ENCODE measurements around the gene SUCO. TPM values are rescaled to one million over a fixed set of nuclear protein-coding genes. Genes with fewer than 3 reads are reported as not detected.

The SUCO gene
- total RNA-seq, 1 donor from 2014 or later: 35.2 TPM

DNA sequence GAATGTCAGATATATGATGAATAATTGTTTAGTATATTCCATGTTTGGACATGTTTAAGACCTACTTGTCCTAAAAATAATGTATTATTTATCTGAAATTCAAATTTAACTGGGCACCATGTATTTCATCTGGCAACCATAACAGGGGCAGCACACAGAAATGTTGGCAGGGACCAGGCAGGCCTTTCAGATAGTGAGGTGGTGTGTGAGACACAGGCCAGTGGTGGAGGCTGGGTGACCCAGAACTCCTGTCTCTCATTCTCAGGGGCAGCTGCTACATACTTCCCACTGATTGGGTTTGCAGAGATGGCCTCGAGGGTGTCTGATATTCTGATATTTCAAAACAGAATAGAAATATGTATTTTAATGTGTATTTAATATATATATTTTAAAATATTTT is 124.6 kb downstream of the SUCO start:
- Mint-ChIP-seq H3K4me3 (ENCODE audit: unreplicated experiment) (no peak overlapping the region), H3K36me3 (ENCODE audit: low read depth) (no peaks in the 10 kb centered on the region), H3K4me1 (ENCODE audit: low read depth) (peaks cover under 1% of the 10 kb centered on the region), H3K27me3 (ENCODE audit: low read depth) (no peaks in the 10 kb centered on the region), H3K27ac (ENCODE audit: unreplicated experiment) (no peak overlapping the region), H3K9me3 (ENCODE audit: low read depth) (no peaks in the 10 kb centered on the region)
- TF ChIP-seq, protein P1, sequence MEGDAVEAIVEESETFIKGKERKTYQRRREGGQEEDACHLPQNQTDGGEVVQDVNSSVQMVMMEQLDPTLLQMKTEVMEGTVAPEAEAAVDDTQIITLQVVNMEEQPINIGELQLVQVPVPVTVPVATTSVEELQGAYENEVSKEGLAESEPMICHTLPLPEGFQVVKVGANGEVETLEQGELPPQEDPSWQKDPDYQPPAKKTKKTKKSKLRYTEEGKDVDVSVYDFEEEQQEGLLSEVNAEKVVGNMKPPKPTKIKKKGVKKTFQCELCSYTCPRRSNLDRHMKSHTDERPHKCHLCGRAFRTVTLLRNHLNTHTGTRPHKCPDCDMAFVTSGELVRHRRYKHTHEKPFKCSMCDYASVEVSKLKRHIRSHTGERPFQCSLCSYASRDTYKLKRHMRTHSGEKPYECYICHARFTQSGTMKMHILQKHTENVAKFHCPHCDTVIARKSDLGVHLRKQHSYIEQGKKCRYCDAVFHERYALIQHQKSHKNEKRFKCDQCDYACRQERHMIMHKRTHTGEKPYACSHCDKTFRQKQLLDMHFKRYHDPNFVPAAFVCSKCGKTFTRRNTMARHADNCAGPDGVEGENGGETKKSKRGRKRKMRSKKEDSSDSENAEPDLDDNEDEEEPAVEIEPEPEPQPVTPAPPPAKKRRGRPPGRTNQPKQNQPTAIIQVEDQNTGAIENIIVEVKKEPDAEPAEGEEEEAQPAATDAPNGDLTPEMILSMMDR (IDR thresholded peaks at IDR 0.05): no peak
- DNase-seq (ENCODE audit: low spot score): no peak

DNA sequence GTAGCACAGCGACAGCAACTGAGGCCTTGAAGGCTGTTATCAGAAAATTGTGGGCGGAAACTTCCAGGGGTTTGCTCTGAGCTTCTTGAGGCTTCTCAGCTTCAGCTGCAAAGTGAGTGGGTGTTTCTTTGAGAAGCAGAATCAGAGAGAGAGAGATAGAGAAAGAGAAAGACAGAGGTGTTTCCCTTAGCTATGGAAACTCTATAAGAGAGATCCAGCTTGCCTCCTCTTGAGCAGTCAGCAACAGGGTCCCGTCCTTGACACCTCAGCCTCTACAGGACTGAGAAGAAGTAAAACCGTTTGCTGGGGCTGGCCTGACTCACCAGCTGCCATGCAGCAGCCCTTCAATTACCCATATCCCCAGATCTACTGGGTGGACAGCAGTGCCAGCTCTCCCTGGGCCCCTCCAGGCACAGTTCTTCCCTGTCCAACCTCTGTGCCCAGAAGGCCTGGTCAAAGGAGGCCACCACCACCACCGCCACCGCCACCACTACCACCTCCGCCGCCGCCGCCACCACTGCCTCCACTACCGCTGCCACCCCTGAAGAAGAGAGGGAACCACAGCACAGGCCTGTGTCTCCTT is 126.0 kb downstream of the SUCO start, which contains the start of gene FASLG:
FASLG (plus strand) TSS at position 233 of the 583 bp plus-strand sequence; CDS start at position 332, 99 bp downstream.
- Mint-ChIP-seq H3K27me3 (ENCODE audit: low read depth) (no peaks in the 10 kb centered on the region), H3K27ac (ENCODE audit: unreplicated experiment) (no peak within 1 kb of the TSS), H3K9me3 (ENCODE audit: low read depth) (no peaks in the 10 kb centered on the region), H3K36me3 (ENCODE audit: low read depth) (no peaks in the 10 kb centered on the region), H3K4me1 (ENCODE audit: low read depth) (peaks cover 6% of the 10 kb centered on the region), H3K4me3 (ENCODE audit: unreplicated experiment) (no peak within 1 kb of the TSS)
- no peak for DNase-seq (ENCODE audit: low spot score)
- TF ChIP-seq, protein P1 (IDR thresholded peaks at IDR 0.05): no peak

DNA sequence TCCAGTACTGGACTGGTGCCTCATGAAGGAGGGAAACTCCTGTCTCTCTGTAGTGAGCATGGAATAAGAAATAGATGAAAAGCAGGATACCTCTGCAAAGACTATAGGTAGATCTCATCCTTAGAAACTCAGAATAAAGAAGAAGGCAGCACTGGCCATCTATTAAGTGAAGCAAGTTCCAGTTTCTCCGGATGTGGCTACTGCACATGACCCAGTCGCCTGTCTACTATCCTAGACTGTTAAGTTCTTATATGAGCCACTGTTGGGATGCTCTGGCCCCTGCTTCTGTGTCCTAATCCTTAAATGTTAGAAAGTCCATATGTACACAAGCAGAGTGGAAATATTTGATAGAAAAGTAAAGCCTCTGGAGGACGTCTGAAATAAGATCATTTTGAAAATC is 128.2 kb downstream of the SUCO start:
- no peaks in the 10 kb centered on the region for H3K36me3 Mint-ChIP-seq (ENCODE audit: low read depth)
- DNase-seq (ENCODE audit: low spot score): no peak
- no peak overlapping the region for H3K4me3 Mint-ChIP-seq (ENCODE audit: unreplicated experiment)
- no peaks in the 10 kb centered on the region for H3K9me3 Mint-ChIP-seq (ENCODE audit: low read depth)
- H3K27me3 Mint-ChIP-seq (ENCODE audit: low read depth): no peaks in the 10 kb centered on the region
- peaks cover 6% of the 10 kb centered on the region for H3K4me1 Mint-ChIP-seq (ENCODE audit: low read depth)
- TF ChIP-seq, protein P1 (IDR thresholded peaks at IDR 0.05): no peak
- H3K27ac Mint-ChIP-seq (ENCODE audit: unreplicated experiment): no peak overlapping the region

Other genes starting within 250 kb of the SUCO start
- gene C1orf105, start 112.5 kb upstream of the SUCO start, total RNA-seq: not detected in 3 replicates
- 20.9 to 22.0 TPM (median 21.7 TPM) in 3 replicates for gene PIGC, start 89.1 kb upstream of the SUCO start, total RNA-seq
- gene FASLG, start 126.0 kb downstream of the SUCO start, total RNA-seq: not detected in 3 replicates

All from chondrocyte (in vitro differentiated cells).